ENCODE data around the gene GPR143.
A peak's percentile ranks its signal among the peaks of the same experiment; 100 is the strongest.

The GPR143 gene

GRCh38 chrX:9708086-9708485, 57.6 kb downstream of the GPR143 start:
- DNase-seq (ENCODE audit: low spot score), result no peak

- peak; percentile 44 for DNase-seq (ENCODE audit: low spot score)
These were observed 58.2 kb downstream of the GPR143 start for GRCh38 chrX:9707306-9708033.

GRCh38 chrX:9706421-9706820, 59.2 kb downstream of the GPR143 start:
- no peak for DNase-seq (ENCODE audit: low spot score)

- no peak for DNase-seq (ENCODE audit: low spot score)
These were observed 60.7 kb downstream of the GPR143 start for GRCh38 chrX:9704876-9705465.

- DNase-seq (ENCODE audit: low spot score), result no peak
These were observed 62.2 kb downstream of the GPR143 start for GRCh38 chrX:9703406-9703805.

- DNase-seq (ENCODE audit: low spot score), result no peak
These were observed 63.9 kb downstream of the GPR143 start for GRCh38 chrX:9701790-9702189.

GRCh38 chrX:9700555-9700954, 65.1 kb downstream of the GPR143 start:
- DNase-seq (ENCODE audit: low spot score), result no peak

GRCh38 chrX:9698576-9698975, 67.1 kb downstream of the GPR143 start:
- no peak for DNase-seq (ENCODE audit: low spot score)

- no peak for DNase-seq (ENCODE audit: low spot score)
These were observed 72.2 kb downstream of the GPR143 start for GRCh38 chrX:9693307-9694001.

GRCh38 chrX:9690046-9690445, 75.6 kb downstream of the GPR143 start:
- DNase-seq (ENCODE audit: low spot score), result no peak

GRCh38 chrX:9688833-9689232, 76.8 kb downstream of the GPR143 start:
- no peak for DNase-seq (ENCODE audit: low spot score)

- DNase-seq (ENCODE audit: low spot score), result no peak
These were observed 77.7 kb downstream of the GPR143 start for GRCh38 chrX:9687899-9688298.

GRCh38 chrX:9683350-9683749, 82.3 kb downstream of the GPR143 start:
- DNase-seq (ENCODE audit: low spot score), result no peak

GRCh38 chrX:9682861-9683260, 82.8 kb downstream of the GPR143 start:
- no peak for DNase-seq (ENCODE audit: low spot score)

GRCh38 chrX:9682456-9682855, 83.2 kb downstream of the GPR143 start:
- DNase-seq (ENCODE audit: low spot score), result peak; percentile 22

GRCh38 chrX:9681422-9681821, 84.2 kb downstream of the GPR143 start:
- DNase-seq (ENCODE audit: low spot score), result no peak

- no peak for DNase-seq (ENCODE audit: low spot score)
These were observed 84.6 kb downstream of the GPR143 start for GRCh38 chrX:9681011-9681410.

- no peak for DNase-seq (ENCODE audit: low spot score)
These were observed 87.3 kb downstream of the GPR143 start for GRCh38 chrX:9678215-9678965.

- DNase-seq (ENCODE audit: low spot score), result no peak
These were observed 88.4 kb downstream of the GPR143 start for GRCh38 chrX:9677098-9677739.

GRCh38 chrX:9676738-9677097, 88.9 kb downstream of the GPR143 start:
- DNase-seq (ENCODE audit: low spot score), result no peak

GRCh38 chrX:9676306-9676705, 89.3 kb downstream of the GPR143 start:
- no peak for DNase-seq (ENCODE audit: low spot score)
